GM20000 (cell line): ENCODE measurements around the gene CCNH.

Source experiments
- DNase-seq: peaks from one replicate; pipeline ENCODE4 v3.0.0; 2012; ENCODE audit warnings: low spot score
- CTCF ChIP-seq: IDR thresholded peaks from 2 replicates; pipeline ENCODE4 v1.5.1; 2012; ENCODE audit warnings: mild to moderate bottlenecking, control low read depth; ENCODE audit errors: extremely low read depth, missing control alignments

The CCNH gene

GRCh38 chr5:87388129-87388528, 24.6 kb downstream of the CCNH start:
- DNase-seq: no peak
- no peak for TF ChIP-seq CTCF

- no peak for TF ChIP-seq CTCF
- no peak for DNase-seq
Observed at GRCh38 chr5:87385802-87386201, 26.9 kb downstream of the CCNH start.

- no peak for DNase-seq
- no peak for TF ChIP-seq CTCF
Observed at GRCh38 chr5:87383216-87383615, 29.5 kb downstream of the CCNH start.

- TF ChIP-seq CTCF: no peak
- no peak for DNase-seq
Observed at GRCh38 chr5:87382224-87382623, 30.5 kb downstream of the CCNH start.

- DNase-seq: no peak
- no peak for TF ChIP-seq CTCF
Observed at GRCh38 chr5:87372705-87373104, 40.0 kb downstream of the CCNH start.

GRCh38 chr5:87369431-87369830, 43.3 kb downstream of the CCNH start:
- DNase-seq: no peak
- TF ChIP-seq CTCF: no peak

- no peak for DNase-seq
- no peak for TF ChIP-seq CTCF
Observed at GRCh38 chr5:87368601-87369000, 44.1 kb downstream of the CCNH start.
